CD4-positive, alpha-beta T cell treated with Interleukin-4 for 4 hours (primary cell): ENCODE measurements around the gene PPM1L.
"Not testable (repeated sequence)": the region's sequence is repeated elsewhere in the genome, so short reads cannot be mapped to it uniquely, and the experiment has no call there.

Experiments
- DNase-seq: peaks from one replicate; pipeline ENCODE4 v3.0.0-alpha.2; 2020

PPM1L gene

GRCh38 chr3:160992712-160993111 lies 236.7 kb downstream of the PPM1L start:
- DNase-seq = no peak

DNA sequence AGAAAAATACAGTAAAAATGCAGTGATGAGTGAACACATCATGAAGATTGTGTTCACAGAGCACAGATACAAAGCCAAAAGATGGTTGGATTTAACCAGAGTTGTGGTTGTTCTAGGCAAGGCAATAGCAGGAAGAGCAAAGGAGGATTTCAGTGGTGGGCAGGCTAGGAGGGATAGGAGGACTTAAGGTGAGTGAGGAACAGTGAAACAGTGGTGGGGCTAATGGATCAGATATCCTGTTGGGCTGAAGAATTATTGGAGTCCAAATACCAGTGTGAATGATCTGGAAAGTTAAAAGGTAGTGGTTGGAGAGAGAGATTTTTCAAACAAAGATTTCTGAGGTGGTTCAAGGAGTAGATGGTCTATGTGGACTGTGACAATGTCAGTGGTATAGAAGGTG lies 240.8 kb downstream of the PPM1L start:
- DNase-seq = no peak

DNA sequence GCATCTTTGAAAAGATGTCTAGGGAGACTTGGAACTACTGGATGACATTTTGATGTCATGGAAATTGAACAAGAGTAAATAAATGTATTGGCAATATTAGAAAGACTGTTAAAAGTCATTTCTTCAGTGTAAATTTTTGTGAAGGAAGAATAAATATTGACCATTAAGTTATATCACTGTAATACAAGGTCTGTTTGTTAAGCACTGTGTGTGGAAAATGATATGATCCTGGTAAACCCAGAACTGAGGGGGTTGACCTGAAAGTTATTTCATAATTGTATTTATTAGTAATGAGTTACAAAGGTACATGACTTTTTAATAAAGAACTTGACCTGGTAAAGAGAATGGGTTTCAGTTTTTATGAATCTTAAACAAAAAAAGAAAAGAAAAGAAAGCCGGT lies 242.6 kb downstream of the PPM1L start:
- no peak for DNase-seq

DNA sequence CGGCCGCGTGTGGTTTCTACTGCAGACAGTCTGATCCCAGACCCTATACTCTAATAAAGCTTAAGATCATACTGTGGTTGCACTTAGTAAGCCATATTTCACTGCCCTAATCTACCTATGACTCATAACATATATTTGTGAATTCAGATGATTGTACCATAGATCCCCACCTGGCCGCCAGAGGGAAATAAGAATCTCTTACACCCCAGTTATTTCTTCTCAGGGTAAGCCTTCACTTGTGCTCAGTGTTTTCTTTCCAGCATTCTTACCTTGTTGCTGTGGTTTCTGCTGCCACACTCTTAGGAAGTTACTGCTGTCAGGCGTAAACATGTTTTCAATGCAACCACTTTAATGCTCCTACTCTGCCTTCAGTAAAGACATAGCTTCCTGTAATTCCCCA lies 243.2 kb downstream of the PPM1L start:
- no peak for DNase-seq

DNA sequence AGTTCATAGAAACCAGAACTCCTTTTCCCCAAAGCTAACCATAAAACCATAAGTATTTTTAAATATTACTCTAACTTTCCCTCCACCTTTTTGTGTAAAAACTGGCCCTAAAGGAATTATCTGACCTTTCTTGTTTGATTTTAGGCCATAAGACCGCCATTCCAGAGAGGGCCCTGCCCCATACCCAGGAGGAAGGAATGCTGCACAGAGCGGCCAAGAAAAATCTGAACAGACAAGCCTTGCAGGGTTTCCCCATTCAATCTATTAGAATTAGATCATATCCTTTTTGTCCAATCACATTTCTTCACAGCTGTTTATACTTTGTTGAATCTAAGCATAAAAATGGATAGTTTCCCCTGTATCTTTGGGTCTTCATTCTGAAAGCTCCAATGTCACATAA lies 252.1 kb downstream of the PPM1L start:
- DNase-seq = no peak

GRCh38 chr3:161010151-161010550 lies 254.1 kb downstream of the PPM1L start:
- not testable (repeated sequence) for DNase-seq

- no peak for DNase-seq
Observed at GRCh38 chr3:161014843-161015749, 259.1 kb downstream of the PPM1L start.

DNA sequence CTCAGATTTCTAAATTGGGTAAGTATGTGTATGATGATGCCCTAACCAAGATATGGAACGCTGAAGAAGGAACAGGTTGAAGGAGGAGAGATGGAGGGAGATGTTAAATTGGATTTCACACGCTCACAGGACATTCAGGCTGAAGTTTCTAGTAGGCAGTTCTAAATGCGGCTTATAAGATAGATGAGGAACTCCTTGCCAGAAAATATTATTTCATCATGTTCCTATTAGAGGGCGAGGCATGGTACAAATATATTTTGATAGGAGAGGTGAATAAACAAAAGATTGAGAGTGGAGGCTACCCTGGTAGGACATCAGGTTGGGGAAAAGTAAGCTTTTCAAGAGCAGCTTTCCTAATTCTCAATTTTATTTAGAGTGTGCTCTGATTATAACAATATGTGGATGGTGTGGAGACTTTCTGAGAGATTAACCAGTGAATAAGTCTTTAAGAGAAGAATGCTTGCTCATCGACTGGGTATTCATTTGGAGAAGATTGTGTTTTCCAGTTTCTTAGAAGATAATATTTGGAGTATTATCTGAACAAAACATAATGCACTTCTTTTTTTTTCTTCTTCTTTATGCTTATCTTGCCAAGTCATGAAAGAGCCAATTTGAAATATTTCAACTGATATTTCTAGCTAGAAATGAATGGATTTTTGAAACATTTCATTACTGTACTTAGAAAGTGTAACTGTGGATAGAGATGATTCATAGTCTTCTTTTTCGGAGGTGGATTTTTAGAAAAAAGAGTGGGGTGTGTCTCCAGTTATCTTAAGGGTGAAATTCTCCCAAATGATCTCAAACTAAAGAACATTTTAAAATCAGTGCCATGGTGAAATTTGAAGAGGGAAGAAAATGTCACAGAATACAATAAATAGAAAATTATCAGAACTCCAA lies 260.6 kb downstream of the PPM1L start:
- no peak for DNase-seq

DNA sequence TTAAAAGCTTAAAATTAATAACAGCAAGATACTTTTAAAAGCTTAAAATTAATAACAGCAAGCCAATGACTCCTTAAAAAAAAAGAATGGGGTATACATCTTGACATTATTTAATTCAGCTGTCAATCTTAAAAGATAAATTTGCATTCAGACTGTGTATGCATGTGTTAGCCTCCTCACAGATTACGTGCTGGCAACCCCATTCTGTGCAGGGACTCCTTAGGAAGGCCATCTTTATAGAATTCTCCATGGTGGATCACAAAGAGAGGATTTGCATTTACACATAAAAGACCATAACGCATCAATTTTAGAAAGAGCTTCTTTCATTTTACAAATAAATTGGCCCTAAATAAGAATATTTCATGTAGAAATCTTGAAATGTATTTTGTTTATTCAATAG lies 261.9 kb downstream of the PPM1L start:
- no peak for DNase-seq

- no peak for DNase-seq
Observed at GRCh38 chr3:161020256-161020655, 264.2 kb downstream of the PPM1L start.

DNA sequence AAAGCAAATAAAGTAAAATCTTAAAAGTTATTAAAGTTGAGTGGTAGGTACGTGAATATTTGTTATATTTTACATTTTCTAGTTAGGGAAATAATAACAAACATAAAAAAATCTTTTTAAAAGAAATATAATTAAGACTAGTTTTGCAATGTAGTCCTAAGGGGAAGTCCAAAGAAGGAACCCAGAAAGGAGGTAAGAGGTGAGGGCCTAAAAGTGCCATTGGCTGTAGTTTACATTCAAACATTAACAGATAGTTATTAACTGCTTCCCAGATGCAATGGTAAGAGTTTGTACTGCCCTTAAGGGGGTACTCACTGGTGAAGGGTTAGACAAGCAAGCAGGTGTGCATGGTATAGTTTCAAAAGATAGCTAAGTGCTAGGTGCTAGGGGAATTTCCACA lies 269.9 kb downstream of the PPM1L start:
- no peak for DNase-seq

DNA sequence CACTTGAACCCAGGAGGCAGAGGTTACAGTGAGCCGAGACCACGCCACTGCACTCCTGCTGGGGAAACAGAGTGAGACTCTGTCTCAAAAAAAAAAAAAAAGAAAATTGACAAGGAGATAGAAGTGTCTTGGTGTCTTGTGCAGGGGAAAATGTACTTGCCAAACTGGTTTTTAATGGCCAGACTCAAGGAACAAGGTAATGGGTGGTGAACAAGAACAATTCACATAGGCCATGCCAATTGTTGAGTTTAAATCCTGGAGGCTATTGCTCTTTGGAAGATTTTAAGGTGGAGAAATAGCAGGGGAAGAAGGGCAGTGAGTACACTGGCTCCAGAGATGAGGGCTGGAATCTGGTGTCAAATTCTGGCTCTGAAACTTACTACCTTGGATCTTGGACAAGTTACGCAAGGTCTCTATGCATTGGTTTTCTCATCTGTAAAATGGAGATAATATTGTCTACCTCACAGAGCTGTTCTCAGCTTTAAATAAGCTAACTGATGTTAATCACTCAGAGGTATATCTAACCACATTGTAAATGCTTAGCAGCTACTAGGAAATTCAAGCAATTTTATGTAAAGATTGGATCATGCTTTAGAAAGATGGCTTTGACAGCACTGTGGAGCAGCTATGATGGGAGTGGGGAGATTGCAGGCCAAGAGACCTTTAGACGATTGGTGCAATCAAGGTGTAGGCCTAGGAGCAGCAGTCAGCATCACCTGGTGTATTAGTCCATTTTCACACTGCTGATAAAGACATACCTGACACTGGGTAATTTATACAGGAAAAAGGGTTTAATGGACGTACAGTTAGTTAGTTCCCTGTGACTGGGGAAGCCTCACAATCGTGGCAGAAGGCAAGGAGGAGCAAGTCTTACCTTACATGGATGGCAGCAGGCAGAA lies 270.8 kb downstream of the PPM1L start:
- DNase-seq = no peak

DNA sequence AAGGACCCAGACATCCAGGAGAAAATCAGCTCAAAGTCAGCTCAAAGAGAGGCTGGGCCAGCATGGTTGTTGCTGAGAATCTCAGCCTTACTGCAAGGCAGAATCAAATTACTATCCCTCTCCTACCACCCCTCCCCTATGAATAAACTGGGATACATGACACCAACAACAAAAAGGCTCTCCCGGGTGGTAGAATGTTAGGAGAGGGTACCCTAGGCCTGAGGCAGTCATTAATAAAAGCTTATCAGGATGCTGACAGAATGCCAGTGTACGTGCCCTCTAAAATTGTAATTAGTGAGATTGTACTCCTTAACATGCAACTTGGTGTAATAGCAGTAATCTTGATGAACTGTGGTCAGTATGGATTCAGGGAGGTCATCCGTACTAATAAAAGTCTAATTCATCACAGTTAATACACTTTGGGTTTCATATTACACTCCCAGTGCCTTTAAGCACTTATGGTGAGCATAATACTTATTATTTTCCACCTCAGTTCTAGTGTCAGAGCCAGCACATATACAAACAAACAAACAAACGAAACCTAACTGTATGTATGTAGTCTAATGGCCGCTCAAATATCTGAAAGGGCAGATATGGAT lies 272.6 kb downstream of the PPM1L start:
- DNase-seq = no peak

GRCh38 chr3:161031134-161031533 lies 275.1 kb downstream of the PPM1L start:
- no peak for DNase-seq

DNA sequence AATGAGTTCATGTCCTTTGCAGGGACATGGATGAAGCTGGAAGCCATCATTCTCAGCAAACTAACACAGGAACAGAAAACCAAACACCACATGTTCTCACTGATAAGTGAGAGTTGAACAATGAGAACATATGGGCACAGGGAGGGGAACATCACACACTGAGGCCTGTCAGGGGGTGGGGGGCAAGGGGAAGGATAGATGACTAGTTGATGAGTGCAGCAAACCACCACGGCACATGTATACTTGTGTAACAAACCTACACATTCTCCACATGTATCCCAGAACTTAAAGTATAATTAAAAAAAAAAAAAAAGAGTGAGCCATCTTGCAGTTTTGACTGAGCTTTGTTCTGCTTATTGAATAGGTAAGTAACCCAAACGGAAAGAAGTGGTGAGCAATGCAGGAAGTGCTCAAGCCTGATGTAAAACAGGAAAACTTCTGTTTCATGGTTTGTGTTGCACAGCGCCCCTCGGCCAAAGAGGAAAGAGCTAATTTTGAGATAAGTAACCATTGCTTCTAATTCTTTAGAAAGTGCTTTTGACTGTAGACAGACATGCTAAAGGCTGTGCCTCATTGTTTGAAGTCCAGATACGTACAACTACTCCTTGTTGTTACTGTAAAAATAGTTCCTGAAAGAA lies 279.0 kb downstream of the PPM1L start:
- peak; percentile 1 for DNase-seq

- peak; percentile 9 for DNase-seq
Observed at GRCh38 chr3:161035711-161036110, 279.7 kb downstream of the PPM1L start.

GRCh38 chr3:161038725-161039124 lies 282.7 kb downstream of the PPM1L start:
- DNase-seq = no peak

DNA sequence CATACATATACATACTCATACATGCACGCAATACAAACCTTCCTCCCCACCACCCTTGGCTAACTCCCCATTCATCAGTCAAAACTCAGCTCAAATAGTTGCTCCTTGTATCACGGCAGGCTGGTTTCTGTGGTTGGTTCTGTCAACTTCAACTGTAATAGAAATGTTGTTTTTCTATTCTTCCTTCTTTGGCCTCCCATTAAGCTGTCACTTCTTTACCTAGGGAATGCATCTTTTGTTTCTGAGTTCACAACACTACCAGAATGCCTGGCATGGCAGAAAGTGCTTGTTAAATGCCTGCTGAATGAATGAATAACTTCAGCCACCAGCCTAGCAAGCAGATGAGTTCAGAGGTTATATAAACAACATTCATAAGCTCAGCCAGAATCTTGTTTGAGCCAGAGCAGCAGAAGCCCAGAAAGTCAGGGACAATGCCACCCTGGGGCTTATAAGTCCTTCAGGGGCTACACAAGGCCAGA lies 286.0 kb downstream of the PPM1L start:
- no peak for DNase-seq

- no peak for DNase-seq
Observed at GRCh38 chr3:161043336-161044035, 287.5 kb downstream of the PPM1L start.

DNA sequence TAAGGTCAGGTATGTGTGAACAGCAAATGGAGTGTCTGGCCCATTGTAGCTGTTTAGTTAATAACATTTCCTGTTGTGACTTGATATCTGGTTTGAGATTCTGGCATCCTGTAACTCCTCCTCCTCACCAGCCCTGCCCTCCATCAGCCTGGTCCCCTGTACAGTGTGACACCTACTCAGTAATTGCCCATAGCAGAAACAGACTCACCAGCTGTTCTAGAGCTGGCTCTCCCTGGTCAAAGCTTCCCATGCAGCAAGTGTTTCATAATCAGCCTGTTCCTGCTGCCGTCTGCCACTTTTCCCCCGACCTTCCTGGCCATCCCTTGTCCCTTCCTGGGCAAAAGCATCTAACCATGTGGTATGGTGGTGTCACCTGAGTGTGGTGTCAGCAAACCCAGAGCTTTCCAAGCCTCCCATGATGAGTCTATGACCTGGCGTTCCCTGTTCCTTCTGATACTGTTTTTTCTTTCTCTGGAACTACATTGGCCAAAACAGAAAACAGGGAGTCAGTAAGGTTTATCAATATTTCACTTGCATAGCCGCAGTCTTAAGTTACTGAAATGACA lies 293.7 kb downstream of the PPM1L start:
- DNase-seq = no peak

DNA sequence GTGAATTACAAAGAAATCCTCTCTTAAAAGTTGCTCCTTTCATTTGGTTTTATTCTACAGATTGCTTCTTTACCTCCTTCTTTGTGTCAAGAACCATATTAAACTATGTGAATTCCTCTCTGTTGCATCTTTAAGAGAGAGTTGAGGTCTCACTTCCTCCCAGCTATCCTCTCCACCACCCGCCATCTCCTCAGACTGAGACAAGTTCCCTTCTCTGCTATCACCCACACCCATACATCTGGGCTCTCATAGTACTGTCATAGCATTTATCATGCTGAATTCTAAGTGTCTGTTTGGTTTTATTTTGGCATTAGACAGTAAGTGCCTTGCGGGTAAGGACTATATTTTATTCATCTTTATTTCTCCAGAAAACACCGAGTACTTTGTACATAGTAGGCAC lies 294.9 kb downstream of the PPM1L start:
- no peak for DNase-seq
